Naive B cell (primary cell): ENCODE results near the gene SNRPB. TPM values are rescaled to one million over a fixed set of nuclear protein-coding genes. Genes with fewer than 3 reads are reported as not detected.
"Not testable (repeated sequence)": the region's sequence is repeated elsewhere in the genome, so short reads cannot be mapped to it uniquely, and the experiment has no call there.

ENCODE experiments used
- ATAC-seq, 2 donors: fragments of 150-1000 bp; cut with Tn5 transposase; 2 replicates each; pipeline ENCODE4 v1.10.0; 2021; ENCODE audit warnings: low read depth in 2 of 2, mild to moderate bottlenecking in 2 of 2, moderate library complexity in 2 of 2
- DNase-seq: peaks from one replicate; pipeline ENCODE4 v3.0.0; 2022
- H3K27ac Mint-ChIP-seq, 6 donors: one replicate each; pipeline ENCODE4 v1.8.0; 2020 to 2022; ENCODE audit warnings: mild to moderate bottlenecking in 6 of 6, mixed read lengths in 6 of 6, moderate library complexity in 5 of 6, inconsistent platforms in 2 of 6
- H3K27me3 Mint-ChIP-seq, 3 donors: one replicate each; pipeline ENCODE4 v1.8.0; 2021 to 2022; ENCODE audit warnings: mixed read lengths in 3 of 3, mild to moderate bottlenecking in 1 of 3
- H3K36me3 Mint-ChIP-seq, 2 donors: one replicate each; pipeline ENCODE4 v1.8.0; 2020 to 2022; ENCODE audit warnings: mixed read lengths in 2 of 2, inconsistent platforms in 1 of 2, mild to moderate bottlenecking in 1 of 2
- H3K4me1 Mint-ChIP-seq, 3 donors: one replicate each; pipeline ENCODE4 v1.8.0; 2020 to 2022; ENCODE audit warnings: mixed read lengths in 3 of 3, inconsistent platforms in 1 of 3, mild to moderate bottlenecking in 1 of 3, moderate library complexity in 1 of 3
- H3K4me3 Mint-ChIP-seq, 8 donors: one replicate each; pipeline ENCODE4 v1.8.0; 2020 to 2022; ENCODE audit warnings: mild to moderate bottlenecking in 8 of 8, mixed read lengths in 8 of 8, moderate library complexity in 8 of 8, inconsistent platforms in 2 of 8
- H3K9me3 Mint-ChIP-seq, 7 donors: one replicate each; pipeline ENCODE4 v1.8.0; 2020 to 2022; ENCODE audit warnings: mixed read lengths in 7 of 7, mild to moderate bottlenecking in 5 of 7, inconsistent platforms in 2 of 7, moderate library complexity in 1 of 7
- polyA plus RNA-seq, 6 donors: library from polyadenylated mRNA; unstranded; fragments of 300-500 nt; fragmentation: Illumina TruSeq; gene quantifications; one replicate each; pipeline ENCODE4 v1.2.3, GENCODE V29; 2021; ENCODE audit warnings: low read depth in 6 of 6

The SNRPB gene
- polyA plus RNA-seq, 6 donors from 2014 or later = 310 to 412 (median 346) TPM

DNA sequence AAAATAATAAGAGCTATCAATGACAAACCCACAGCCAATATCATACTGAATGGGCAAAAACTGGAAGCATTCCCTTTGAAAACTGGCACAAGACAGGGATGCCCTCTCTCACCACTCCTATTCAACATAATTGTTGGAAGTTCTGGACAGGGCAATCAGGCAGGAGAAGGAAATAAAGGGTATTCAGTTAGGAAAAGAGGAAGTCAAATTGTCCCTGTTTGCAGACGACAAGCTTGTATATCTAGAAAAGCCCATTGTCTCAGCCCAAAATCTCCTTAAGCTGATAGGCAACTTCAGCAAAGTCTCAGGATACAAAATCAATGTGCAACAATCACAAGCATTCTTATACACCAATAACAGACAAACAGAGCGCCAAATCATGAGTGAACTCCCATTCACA is 34.2 kb upstream of the SNRPB start:
- H3K36me3 Mint-ChIP-seq, DNase-seq, ATAC-seq, H3K9me3 Mint-ChIP-seq, H3K27ac Mint-ChIP-seq, H3K27me3 Mint-ChIP-seq: not testable (repeated sequence)
- Mint-ChIP-seq H3K4me3 (peak overlapping the region in 1 of 8 donors; percentile 16), H3K4me1 (peaks cover 27 to 48% (median 35%) of the 10 kb centered on the region in 3 donors)

- not testable (repeated sequence) for H3K27ac Mint-ChIP-seq, DNase-seq, ATAC-seq, H3K9me3 Mint-ChIP-seq, H3K4me3 Mint-ChIP-seq, H3K27me3 Mint-ChIP-seq
- Mint-ChIP-seq H3K4me1 (peaks cover 17 to 33% (median 22%) of the 10 kb centered on the region in 3 donors), H3K36me3 (peaks cover 9 to 14% of the 10 kb centered on the region in 2 donors)
These were observed 32.3 kb upstream of the SNRPB start for GRCh38 chr20:2502808-2503384.

DNA sequence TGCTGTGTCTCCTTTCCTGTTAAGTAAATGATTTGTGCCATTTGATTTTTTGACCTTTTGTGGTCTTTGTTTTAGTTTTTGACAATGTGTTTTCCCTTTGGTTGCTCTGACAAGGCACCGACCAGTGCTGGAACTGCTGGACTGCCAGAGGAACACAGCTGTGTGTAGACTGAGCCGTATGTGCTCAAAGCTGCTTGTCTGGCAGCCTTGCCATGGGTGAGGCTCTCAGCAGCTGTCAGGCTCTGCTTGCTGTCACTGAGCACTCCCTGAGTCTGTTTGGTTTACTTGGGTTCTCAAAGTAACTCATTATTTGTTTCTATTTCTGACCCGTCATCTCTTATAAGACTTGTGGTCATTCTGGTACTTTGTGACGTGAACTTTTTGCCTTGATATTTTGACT is 15.1 kb upstream of the SNRPB start:
- Mint-ChIP-seq H3K4me1 (peaks cover 0 to 5% (median 4%) of the 10 kb centered on the region in 3 donors), H3K27me3 (no peaks in the 10 kb centered on the region), H3K27ac (no peak overlapping the region), H3K9me3 (peaks cover 0 to 7% (median 4%) of the 10 kb centered on the region in 7 donors), H3K36me3 (peaks cover 41 to 57% of the 10 kb centered on the region in 2 donors), H3K4me3 (no peak overlapping the region)
- DNase-seq = no peak
- no peak for ATAC-seq

GRCh38 chr20:2485080-2485479 is 14.5 kb upstream of the SNRPB start:
- DNase-seq = no peak
- H3K4me3 Mint-ChIP-seq = no peak overlapping the region
- ATAC-seq = no peak
- H3K27me3 Mint-ChIP-seq = no peaks in the 10 kb centered on the region
- H3K27ac Mint-ChIP-seq = no peak overlapping the region
- peaks cover 0 to 5% (median 2%) of the 10 kb centered on the region in 3 donors for H3K4me1 Mint-ChIP-seq
- H3K36me3 Mint-ChIP-seq = peaks cover 42 to 61% of the 10 kb centered on the region in 2 donors
- peaks cover 0 to 10% (median 4%) of the 10 kb centered on the region in 7 donors for H3K9me3 Mint-ChIP-seq

DNA sequence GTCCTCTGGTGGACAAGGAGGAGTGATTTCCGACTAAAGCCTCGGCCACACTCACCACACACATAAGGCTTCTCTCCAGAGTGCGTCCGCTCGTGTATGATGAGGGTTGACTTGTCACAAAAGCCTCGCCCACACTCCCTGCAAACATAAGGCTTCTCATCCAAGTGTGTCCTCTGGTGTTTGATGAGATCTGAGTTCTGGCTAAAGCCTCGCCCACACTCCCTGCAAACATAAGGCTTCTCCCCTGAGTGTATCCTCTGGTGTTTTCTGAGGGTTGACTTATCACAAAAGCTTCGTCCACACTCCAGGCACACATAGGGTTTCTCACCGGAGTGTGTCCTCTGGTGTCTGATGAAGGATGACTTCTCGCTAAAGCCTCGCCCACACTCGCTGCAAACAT is 12.9 kb upstream of the SNRPB start:
- Mint-ChIP-seq H3K9me3 (peaks cover 0 to 10% (median 4%) of the 10 kb centered on the region in 7 donors), H3K36me3 (peaks cover 35 to 61% of the 10 kb centered on the region in 2 donors), H3K27ac (no peak overlapping the region), H3K27me3 (no peaks in the 10 kb centered on the region), H3K4me3 (no peak overlapping the region), H3K4me1 (peaks cover 0 to 5% (median 0%) of the 10 kb centered on the region in 3 donors)
- ATAC-seq (no peak), DNase-seq (no peak)

DNA sequence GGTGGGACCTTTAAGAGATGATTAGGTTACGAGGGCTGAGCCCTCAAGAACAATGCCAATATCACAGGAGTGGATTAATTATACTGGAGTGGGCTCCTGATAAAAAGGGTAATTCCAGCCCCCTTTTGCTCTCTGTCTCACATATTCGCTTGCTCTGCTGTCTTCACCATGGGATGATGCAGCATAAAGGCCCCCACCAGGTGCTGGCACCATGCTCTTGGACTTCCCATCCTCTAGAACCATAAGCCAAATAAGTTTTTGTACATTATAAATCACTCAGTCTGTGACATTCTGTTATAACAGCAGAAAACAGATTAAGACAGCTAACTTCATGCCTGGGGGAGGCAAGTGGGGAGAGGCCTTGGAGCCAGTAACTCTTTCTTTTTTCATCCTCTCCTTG is 9.8 kb upstream of the SNRPB start:
- Mint-ChIP-seq H3K9me3 (peaks cover 0 to 10% (median 4%) of the 10 kb centered on the region in 7 donors), H3K27ac (no peak overlapping the region), H3K4me1 (peaks cover 0 to 5% (median 0%) of the 10 kb centered on the region in 3 donors), H3K36me3 (peaks cover 43 to 49% of the 10 kb centered on the region in 2 donors), H3K27me3 (no peaks in the 10 kb centered on the region), H3K4me3 (peak overlapping the region in 1 of 8 donors; percentile 16)
- DNase-seq (no peak), ATAC-seq (no peak)

GRCh38 chr20:2476742-2477615 is 6.4 kb upstream of the SNRPB start:
- Mint-ChIP-seq H3K4me1 (peaks cover 0 to 5% (median 4%) of the 10 kb centered on the region in 3 donors), H3K27me3 (no peaks in the 10 kb centered on the region), H3K9me3 (peaks cover 0 to 10% (median 6%) of the 10 kb centered on the region in 7 donors), H3K36me3 (peaks cover 24 to 27% of the 10 kb centered on the region in 2 donors), H3K4me3 (no peak overlapping the region), H3K27ac (no peak overlapping the region)
- DNase-seq = no peak
- ATAC-seq = no peak

DNA sequence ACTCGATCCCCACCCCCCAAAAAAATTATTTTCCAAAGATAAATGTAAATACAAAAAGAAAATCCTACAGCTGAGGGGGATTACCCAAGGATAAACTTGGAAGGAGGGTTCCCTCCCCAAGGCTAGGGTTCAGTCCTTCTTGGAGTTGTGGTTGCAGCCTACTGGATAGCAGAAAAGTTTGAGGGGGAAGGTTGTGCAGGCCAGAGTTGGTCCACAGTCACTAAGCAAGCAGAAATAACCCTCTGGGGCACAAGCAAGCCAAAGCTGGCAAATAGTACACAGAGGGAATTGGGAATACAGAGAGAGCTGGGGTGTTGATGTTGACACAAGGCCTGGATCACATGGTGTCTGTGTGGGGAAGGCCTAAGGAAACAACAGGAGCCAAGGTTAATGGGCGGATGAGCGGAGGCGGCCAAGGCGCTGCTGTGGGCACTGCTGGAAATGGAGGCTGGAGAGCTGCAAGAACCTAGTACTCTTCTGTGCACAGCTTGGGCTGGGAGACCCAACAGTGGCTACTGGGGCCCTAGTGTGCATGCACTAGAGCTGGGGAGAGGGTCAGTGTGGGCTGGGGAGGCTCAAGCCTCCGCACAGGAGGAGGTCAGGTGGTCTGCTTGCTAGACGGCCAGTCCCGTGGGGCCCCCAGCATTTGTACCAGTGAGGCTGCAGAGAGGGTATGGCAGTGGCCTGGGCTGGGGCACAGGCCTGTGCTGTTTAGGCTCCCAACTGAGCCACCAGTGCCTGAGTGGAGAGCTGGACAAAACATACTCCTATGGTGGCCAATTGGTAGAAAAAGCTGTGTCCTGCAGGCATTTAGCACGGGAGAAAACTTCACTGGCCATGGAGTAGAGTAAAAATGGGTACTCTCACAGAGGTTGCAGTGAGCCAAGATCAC is 5.5 kb upstream of the SNRPB start:
- no peak overlapping the region for H3K27ac Mint-ChIP-seq
- H3K4me3 Mint-ChIP-seq = no peak overlapping the region
- peaks cover 2 to 6% (median 3%) of the 10 kb centered on the region in 3 donors for H3K4me1 Mint-ChIP-seq
- DNase-seq = no peak
- ATAC-seq = no peak
- no peaks in the 10 kb centered on the region for H3K27me3 Mint-ChIP-seq
- peaks cover 18 to 19% of the 10 kb centered on the region in 2 donors for H3K36me3 Mint-ChIP-seq
- H3K9me3 Mint-ChIP-seq = peaks cover 0 to 8% (median 6%) of the 10 kb centered on the region in 7 donors

DNA sequence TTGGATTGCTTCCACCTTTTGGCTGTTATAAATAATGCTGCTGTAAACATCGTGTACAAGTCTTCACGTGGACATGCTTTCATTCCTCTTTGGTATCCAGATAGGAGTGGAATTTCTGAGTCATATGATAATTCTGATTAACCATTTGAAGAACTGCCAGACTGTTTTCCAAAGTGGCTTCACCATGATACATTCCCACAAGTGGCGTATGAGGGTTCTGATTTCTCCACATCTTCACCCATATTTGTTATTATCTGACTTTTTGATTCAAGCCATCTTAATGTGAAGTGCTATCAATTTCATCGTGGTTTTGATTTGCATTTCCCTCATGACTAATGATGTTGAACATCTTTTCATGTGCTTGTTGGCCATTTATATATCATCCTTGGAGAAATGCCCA is 2.9 kb upstream of the SNRPB start:
- Mint-ChIP-seq H3K9me3 (peaks cover 0 to 4% (median 0%) of the 10 kb centered on the region in 7 donors), H3K4me3 (peak overlapping the region in 1 of 8 donors; percentile 16), H3K36me3 (peaks cover 0 to 19% of the 10 kb centered on the region in 2 donors), H3K27me3 (no peaks in the 10 kb centered on the region), H3K4me1 (peaks cover 18 to 29% (median 23%) of the 10 kb centered on the region in 3 donors), H3K27ac (no peak overlapping the region)
- DNase-seq (no peak), ATAC-seq (no peak)

- H3K27ac Mint-ChIP-seq = peak overlapping the region; percentile 98 to 100 (median 99)
- no peaks in the 10 kb centered on the region for H3K27me3 Mint-ChIP-seq
- peak overlapping the region; percentile 98 to 100 (median 100) for H3K4me3 Mint-ChIP-seq
- ATAC-seq (peak; percentile 55 to 63), DNase-seq (peak; percentile 63)
- peaks cover 0 to 4% (median 0%) of the 10 kb centered on the region in 7 donors for H3K9me3 Mint-ChIP-seq
- peaks cover 33 to 47% (median 46%) of the 10 kb centered on the region in 3 donors for H3K4me1 Mint-ChIP-seq
- H3K36me3 Mint-ChIP-seq = peaks cover 13 to 31% of the 10 kb centered on the region in 2 donors
These were observed 582 bp downstream of the SNRPB start for GRCh38 chr20:2469991-2470422.

DNA sequence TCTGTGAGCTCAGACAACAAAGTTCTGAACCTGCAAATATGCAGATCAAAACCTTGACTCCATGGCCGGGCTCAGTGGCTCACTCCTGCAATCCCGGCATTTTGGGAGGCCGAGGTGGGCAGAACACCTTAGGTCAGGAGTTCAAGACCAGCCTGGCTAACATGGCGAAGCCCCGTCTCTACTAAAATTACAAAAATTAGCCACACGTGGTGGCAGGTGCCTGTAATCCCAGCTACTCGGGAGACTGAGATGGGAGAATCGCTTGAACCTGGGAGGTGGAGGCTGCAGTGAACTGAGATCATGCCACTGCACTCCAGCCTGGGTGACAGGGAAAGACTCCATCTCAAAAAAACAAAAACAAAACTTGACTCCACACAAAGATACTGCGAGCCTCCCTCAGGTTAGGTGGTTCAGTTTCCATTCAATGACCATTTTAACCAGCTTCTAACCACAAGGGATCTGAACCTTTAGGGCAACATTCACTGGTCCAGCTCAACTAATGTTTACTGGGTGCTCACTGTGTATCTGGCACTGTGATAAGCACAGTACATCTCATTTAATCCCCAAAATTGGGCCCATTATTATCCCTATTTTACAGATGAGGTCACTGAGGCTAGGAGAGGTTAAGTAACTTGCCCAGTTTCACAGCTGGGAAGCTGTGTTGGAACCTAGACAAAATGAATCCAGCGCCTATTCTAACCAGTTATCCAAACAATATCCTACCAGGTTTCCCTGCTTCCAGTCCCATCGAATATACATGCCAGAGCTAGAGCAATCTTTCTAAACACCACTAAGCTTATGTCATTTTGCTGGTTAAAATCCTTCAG is 1.8 kb downstream of the SNRPB start:
- ATAC-seq (no peak), DNase-seq (no peak)
- peaks cover 0 to 4% (median 0%) of the 10 kb centered on the region in 7 donors for H3K9me3 Mint-ChIP-seq
- peak overlapping the region in 7 of 8 donors; percentile 16 to 100 (median 100) for H3K4me3 Mint-ChIP-seq
- no peaks in the 10 kb centered on the region for H3K27me3 Mint-ChIP-seq
- peaks cover 33 to 47% (median 43%) of the 10 kb centered on the region in 3 donors for H3K4me1 Mint-ChIP-seq
- peak overlapping the region in 2 of 6 donors; percentile 98 to 99 for H3K27ac Mint-ChIP-seq
- peaks cover 13 to 31% of the 10 kb centered on the region in 2 donors for H3K36me3 Mint-ChIP-seq

DNA sequence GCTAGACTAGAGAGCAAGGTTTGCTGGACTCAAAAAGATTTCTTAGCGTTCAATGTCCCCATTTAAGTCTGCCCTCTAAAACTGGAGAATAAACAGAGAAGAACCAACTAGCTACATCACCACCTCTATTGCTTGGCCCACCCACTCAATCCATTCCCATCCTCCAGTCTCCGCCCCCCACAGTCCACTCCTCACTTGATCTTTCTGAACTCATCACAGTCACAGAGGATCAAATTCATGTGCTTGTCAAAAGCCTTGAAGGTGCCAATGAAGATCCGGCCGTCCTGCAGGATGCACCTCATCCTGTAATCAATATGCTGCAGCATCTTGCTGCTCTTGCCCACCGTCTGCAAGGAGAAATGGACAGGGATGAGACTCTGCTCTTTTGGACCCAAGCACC is 3.2 kb downstream of the SNRPB start:
- peaks cover 0 to 4% (median 0%) of the 10 kb centered on the region in 7 donors for H3K9me3 Mint-ChIP-seq
- H3K27ac Mint-ChIP-seq = peak overlapping the region in 2 of 6 donors; percentile 64 to 84
- H3K4me3 Mint-ChIP-seq = peak overlapping the region in 3 of 8 donors; percentile 1 to 98 (median 2)
- peaks cover 20 to 39% of the 10 kb centered on the region in 2 donors for H3K36me3 Mint-ChIP-seq
- DNase-seq (no peak), ATAC-seq (no peak)
- H3K4me1 Mint-ChIP-seq = peaks cover 33 to 47% (median 41%) of the 10 kb centered on the region in 3 donors
- no peaks in the 10 kb centered on the region for H3K27me3 Mint-ChIP-seq
